K562 (cell line): Measurements from ENCODE around the gene SPEG. TPM values are rescaled to one million over a fixed set of nuclear protein-coding genes. Genes with fewer than 3 reads are reported as not detected.

ENCODE experiments used
- HDAC8 ChIP-seq: fragments of 450-650 bp; IDR thresholded peaks from 2 replicates; pipeline ENCODE4 v1.6.1; 2016; ENCODE audit warnings: mild to moderate bottlenecking, missing genetic modification characterization, moderate library complexity, missing compliant biosample characterization
- KHSRP ChIP-seq: fragments of 450-650 bp; IDR thresholded peaks from 2 replicates; pipeline ENCODE4 v1.6.1; 2017
- KLF6 ChIP-seq: fragments of 250-450 bp; sonication (Bioruptor Pico); IDR thresholded peaks from 2 replicates; pipeline ENCODE4 v1.4.0; 2020; ENCODE audit warnings: mild to moderate bottlenecking, moderate library complexity, borderline replicate concordance
- L3MBTL2 ChIP-seq: fragments of 450-650 bp; IDR thresholded peaks from 2 replicates; pipeline ENCODE4 v1.6.1; 2016; ENCODE audit warnings: mild to moderate bottlenecking, moderate library complexity
- MAZ ChIP-seq, 2 experiments: fragments of 450-650 bp in 1 of 2; sonication (generic) in 1 of 2; formaldehyde crosslinking; IDR thresholded peaks in 1 of 2; conservative IDR thresholded peaks in 1 of 2; 2 replicates each; pipeline versions ENCODE4 v1.4.0 to v1.5.0; 2020; ENCODE audit warnings: mild to moderate bottlenecking in 1 of 2, missing genetic modification reagents in 1 of 2
- NELFE ChIP-seq: IDR thresholded peaks from 2 replicates; pipeline ENCODE4 v1.6.1; 2011; ENCODE audit warnings: mild to moderate bottlenecking; ENCODE audit not compliant: insufficient read depth, insufficient read length
- SAP30 ChIP-seq: fragments of 200-600 bp; sonication (generic); IDR thresholded peaks from 2 replicates; pipeline ENCODE4 v1.6.1; 2012; ENCODE audit warnings: borderline replicate concordance, low read depth, mild to moderate bottlenecking, moderate library complexity, low read length, control low read depth, inconsistent platforms; ENCODE audit not compliant: insufficient read depth, poor library complexity, severe bottlenecking
- SIX5 ChIP-seq, 2 experiments: IDR thresholded peaks; 2 replicates each; pipeline ENCODE4 v1.6.1; 2011; ENCODE audit warnings: low read length in 2 of 2, borderline replicate concordance in 1 of 2, low read depth in 1 of 2, mild to moderate bottlenecking in 1 of 2, moderate library complexity in 1 of 2; ENCODE audit not compliant: insufficient read depth in 1 of 2
- SMAD1 ChIP-seq: fragments of 150-350 bp; IDR thresholded peaks from 2 replicates; pipeline ENCODE4 v1.6.1; 2014; ENCODE audit warnings: low read length, low read depth; ENCODE audit not compliant: partially characterized antibody
- SMAD3 ChIP-seq: fragments of 450-650 bp; formaldehyde crosslinking; conservative IDR thresholded peaks from 2 replicates; pipeline ENCODE4 v1.4.0; 2020; ENCODE audit warnings: mild to moderate bottlenecking
- WHSC1 ChIP-seq: IDR thresholded peaks from one replicate; pipeline ENCODE4 v1.6.1; 2012; ENCODE audit warnings: low read length, control low read depth, inconsistent platforms
- ZFPM2 ChIP-seq: fragments of 250-450 bp; sonication (Bioruptor Pico); IDR thresholded peaks from 2 replicates; pipeline ENCODE4 v1.5.1; 2022; ENCODE audit warnings: mild to moderate bottlenecking
- ZNF140 ChIP-seq: fragments of 250-450 bp; sonication (Bioruptor Pico); IDR thresholded peaks from 2 replicates; pipeline ENCODE4 v1.8.0; 2021; ENCODE audit warnings: moderate library complexity, mild to moderate bottlenecking, inconsistent platforms
- ZNF184 ChIP-seq: sonication (generic); formaldehyde crosslinking; IDR thresholded peaks from 2 replicates; pipeline ENCODE4 v1.5.0; 2020; ENCODE audit warnings: missing genetic modification reagents
- ZNF212 ChIP-seq: fragments of 450-650 bp; formaldehyde crosslinking; IDR thresholded peaks from 2 replicates; pipeline ENCODE4 v1.4.0; 2020; ENCODE audit warnings: mild to moderate bottlenecking
- ZNF253 ChIP-seq: fragments of 250-450 bp; sonication (Bioruptor Pico); conservative IDR thresholded peaks from 2 replicates; pipeline ENCODE4 v1.6.1; 2021; ENCODE audit warnings: mild to moderate bottlenecking
- ZNF436 ChIP-seq: fragments of 250-450, 450-650 bp; sonication (Bioruptor Pico); formaldehyde crosslinking; IDR thresholded peaks from 2 replicates; pipeline ENCODE4 v1.7.0; 2020; ENCODE audit warnings: mild to moderate bottlenecking
- ZNF561 ChIP-seq: fragments of 450-650 bp; formaldehyde crosslinking; conservative IDR thresholded peaks from 2 replicates; pipeline ENCODE4 v1.4.0; 2020; ENCODE audit warnings: mild to moderate bottlenecking, moderate library complexity
- polyA plus RNA-seq, 8 experiments: library from polyadenylated mRNA; depleted of rRNA in 4 of 8; stranded (reverse) in 5 of 8; unstranded in 3 of 8; fragments of >200 nt; fragmentation: Nextera tagmentation in 2 of 8; fragmentation: Illumina TruSeq in 1 of 8; extraction: Ambion mirVana in 2 of 8; extraction: Trizol in 1 of 8; gene quantifications; 2 replicates each; pipeline versions ENCODE4 v1.2.1 to v1.2.3, GENCODE V29; 2011 to 2014; ENCODE audit warnings: inconsistent platforms in 1 of 8, missing spikeins in 1 of 8
- total RNA-seq, 7 experiments: library from RNA; depleted of rRNA in 6 of 7; stranded (reverse); fragments of >200 nt in 6 of 7; fragmentation: Illumina TruSeq in 2 of 7; extraction: Trizol in 2 of 7; gene quantifications; 2 replicates each; pipeline versions ENCODE4 v1.2.1 to v1.2.3, GENCODE V29; 2011 to 2021; ENCODE audit warnings: low replicate concordance in 1 of 7
- TF ChIP-seq, protein P1 (sequence below): fragments of 450-650 bp; conservative IDR thresholded peaks from 2 replicates; pipeline ENCODE4 v1.6.1; 2016; ENCODE audit warnings: missing genetic modification characterization, low read depth, mild to moderate bottlenecking, control low read depth, missing compliant biosample characterization
- TF ChIP-seq, protein P2 (sequence below): fragments of 150-350 bp; conservative IDR thresholded peaks from 2 replicates; pipeline ENCODE4 v1.6.1; 2014; ENCODE audit warnings: low read length
- TF ChIP-seq, protein P3 (sequence below): fragments of 250-450 bp; sonication (Bioruptor Pico); IDR thresholded peaks from 2 replicates; pipeline ENCODE4 v1.5.0; 2020; ENCODE audit warnings: mild to moderate bottlenecking, borderline replicate concordance
- TF ChIP-seq, protein P4 (sequence below): sonication (generic); formaldehyde crosslinking; IDR thresholded peaks from 2 replicates; pipeline ENCODE4 v1.9.0; 2022; ENCODE audit warnings: mild to moderate bottlenecking, missing genetic modification reagents

SPEG gene
- total and polyA plus RNA-seq, 9 of the 15 experiments (the other 6 are each of a cell fraction or from before 2014, with no cell fraction given), result 0.49 to 8.7 (median 3.0) TPM

DNA sequence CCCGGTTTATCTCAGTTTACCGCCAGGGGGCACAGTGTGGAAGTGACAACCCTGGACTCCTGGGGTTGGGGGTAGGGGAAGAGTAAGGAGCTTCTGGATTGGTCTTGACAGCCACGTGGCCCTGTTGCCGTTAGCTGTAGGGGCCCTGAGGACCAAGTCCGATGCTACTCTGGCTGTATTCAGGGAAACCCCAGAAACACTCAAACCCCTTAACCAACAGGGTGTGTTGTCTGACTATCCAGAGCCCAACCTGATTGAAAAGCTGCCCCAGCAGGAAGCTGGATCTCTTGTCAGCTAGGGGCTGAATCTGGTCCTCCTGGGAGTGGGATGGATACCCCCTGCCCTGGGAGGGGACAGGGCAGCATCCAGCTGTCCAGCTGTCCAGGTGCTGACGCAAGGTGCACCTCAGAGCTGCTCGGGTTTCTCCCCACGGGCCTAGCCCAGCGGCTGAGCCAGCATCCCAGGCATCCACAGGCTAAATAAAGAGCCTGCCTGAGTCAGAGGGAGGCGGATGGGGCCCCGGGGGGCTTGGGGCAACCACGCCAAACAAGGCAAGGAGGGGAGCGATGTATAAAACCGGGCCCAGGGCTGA is 61.0 kb downstream of the SPEG start (continued):
- TF ChIP-seq HDAC8 (tag) (no peak), ZNF184 (CRISPR knock-in tag) (no peak), ZFPM2 (CRISPR knock-in tag) (no peak), ZNF561 (CRISPR knock-in tag) (no peak), KLF6 (no peak), KHSRP (no peak), MAZ (CRISPR knock-in tag; conservative IDR thresholded peaks at IDR 0.05 in 1 of 2, IDR thresholded peaks at IDR 0.05 in 1 of 2) (peak; percentile 49 to 94; a peak in 3 of 4 replicates), NELFE (no peak), ZNF436 (CRISPR knock-in tag) (no peak), ZNF140 (CRISPR knock-in tag) (no peak), ZNF253 (no peak), WHSC1 (no peak), SMAD1 (no peak), SIX5 (IDR thresholded peaks at IDR 0.05; ENCODE audit: borderline replicate concordance in 1 of 2, insufficient read depth in 1 of 2, low read depth in 1 of 2, low read length in 2 of 2) (no peak), SAP30 (peak; percentile 41), L3MBTL2 (peak; percentile 81), SMAD3 (CRISPR knock-in tag) (no peak), ZNF212 (CRISPR knock-in tag) (no peak)
- TF ChIP-seq, protein P1, sequence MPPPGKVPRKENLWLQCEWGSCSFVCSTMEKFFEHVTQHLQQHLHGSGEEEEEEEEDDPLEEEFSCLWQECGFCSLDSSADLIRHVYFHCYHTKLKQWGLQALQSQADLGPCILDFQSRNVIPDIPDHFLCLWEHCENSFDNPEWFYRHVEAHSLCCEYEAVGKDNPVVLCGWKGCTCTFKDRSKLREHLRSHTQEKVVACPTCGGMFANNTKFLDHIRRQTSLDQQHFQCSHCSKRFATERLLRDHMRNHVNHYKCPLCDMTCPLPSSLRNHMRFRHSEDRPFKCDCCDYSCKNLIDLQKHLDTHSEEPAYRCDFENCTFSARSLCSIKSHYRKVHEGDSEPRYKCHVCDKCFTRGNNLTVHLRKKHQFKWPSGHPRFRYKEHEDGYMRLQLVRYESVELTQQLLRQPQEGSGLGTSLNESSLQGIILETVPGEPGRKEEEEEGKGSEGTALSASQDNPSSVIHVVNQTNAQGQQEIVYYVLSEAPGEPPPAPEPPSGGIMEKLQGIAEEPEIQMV, result no peak
- TF ChIP-seq, protein P2, sequence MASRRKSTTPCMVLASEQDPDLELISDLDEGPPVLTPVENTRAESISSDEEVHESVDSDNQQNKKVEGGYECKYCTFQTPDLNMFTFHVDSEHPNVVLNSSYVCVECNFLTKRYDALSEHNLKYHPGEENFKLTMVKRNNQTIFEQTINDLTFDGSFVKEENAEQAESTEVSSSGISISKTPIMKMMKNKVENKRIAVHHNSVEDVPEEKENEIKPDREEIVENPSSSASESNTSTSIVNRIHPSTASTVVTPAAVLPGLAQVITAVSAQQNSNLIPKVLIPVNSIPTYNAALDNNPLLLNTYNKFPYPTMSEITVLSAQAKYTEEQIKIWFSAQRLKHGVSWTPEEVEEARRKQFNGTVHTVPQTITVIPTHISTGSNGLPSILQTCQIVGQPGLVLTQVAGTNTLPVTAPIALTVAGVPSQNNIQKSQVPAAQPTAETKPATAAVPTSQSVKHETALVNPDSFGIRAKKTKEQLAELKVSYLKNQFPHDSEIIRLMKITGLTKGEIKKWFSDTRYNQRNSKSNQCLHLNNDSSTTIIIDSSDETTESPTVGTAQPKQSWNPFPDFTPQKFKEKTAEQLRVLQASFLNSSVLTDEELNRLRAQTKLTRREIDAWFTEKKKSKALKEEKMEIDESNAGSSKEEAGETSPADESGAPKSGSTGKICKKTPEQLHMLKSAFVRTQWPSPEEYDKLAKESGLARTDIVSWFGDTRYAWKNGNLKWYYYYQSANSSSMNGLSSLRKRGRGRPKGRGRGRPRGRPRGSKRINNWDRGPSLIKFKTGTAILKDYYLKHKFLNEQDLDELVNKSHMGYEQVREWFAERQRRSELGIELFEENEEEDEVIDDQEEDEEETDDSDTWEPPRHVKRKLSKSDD, result no peak
- TF ChIP-seq, protein P3, sequence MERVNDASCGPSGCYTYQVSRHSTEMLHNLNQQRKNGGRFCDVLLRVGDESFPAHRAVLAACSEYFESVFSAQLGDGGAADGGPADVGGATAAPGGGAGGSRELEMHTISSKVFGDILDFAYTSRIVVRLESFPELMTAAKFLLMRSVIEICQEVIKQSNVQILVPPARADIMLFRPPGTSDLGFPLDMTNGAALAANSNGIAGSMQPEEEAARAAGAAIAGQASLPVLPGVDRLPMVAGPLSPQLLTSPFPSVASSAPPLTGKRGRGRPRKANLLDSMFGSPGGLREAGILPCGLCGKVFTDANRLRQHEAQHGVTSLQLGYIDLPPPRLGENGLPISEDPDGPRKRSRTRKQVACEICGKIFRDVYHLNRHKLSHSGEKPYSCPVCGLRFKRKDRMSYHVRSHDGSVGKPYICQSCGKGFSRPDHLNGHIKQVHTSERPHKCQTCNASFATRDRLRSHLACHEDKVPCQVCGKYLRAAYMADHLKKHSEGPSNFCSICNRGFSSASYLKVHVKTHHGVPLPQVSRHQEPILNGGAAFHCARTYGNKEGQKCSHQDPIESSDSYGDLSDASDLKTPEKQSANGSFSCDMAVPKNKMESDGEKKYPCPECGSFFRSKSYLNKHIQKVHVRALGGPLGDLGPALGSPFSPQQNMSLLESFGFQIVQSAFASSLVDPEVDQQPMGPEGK (CRISPR knock-in tag), result no peak
- TF ChIP-seq, protein P4, sequence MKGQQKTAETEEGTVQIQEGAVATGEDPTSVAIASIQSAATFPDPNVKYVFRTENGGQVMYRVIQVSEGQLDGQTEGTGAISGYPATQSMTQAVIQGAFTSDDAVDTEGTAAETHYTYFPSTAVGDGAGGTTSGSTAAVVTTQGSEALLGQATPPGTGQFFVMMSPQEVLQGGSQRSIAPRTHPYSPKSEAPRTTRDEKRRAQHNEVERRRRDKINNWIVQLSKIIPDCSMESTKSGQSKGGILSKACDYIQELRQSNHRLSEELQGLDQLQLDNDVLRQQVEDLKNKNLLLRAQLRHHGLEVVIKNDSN (CRISPR knock-in tag), result peak; percentile 94
